Measurements from ENCODE around the gene TGM1. TPM values are rescaled to one million over a fixed set of nuclear protein-coding genes. Genes with fewer than 3 reads are reported as not detected.
"Not testable (repeated sequence)": the region's sequence is repeated elsewhere in the genome, so short reads cannot be mapped to it uniquely, and the experiment has no call there.

Gene TGM1
- total RNA-seq, 1 donor from 2014 or later, result 7.7 TPM

- DNase-seq (ENCODE audit: low spot score), result no peak
Measured at GRCh38 chr14:24207104-24207551, 55.8 kb downstream of the TGM1 start.

- no peak for DNase-seq (ENCODE audit: low spot score)
Measured at GRCh38 chr14:24206260-24207103, 56.5 kb downstream of the TGM1 start.

- DNase-seq (ENCODE audit: low spot score), result no peak
Measured at GRCh38 chr14:24204163-24205146, 58.5 kb downstream of the TGM1 start.

GRCh38 chr14:24203249-24203886 is 59.6 kb downstream of the TGM1 start:
- not testable (repeated sequence) for DNase-seq (ENCODE audit: low spot score)

- DNase-seq (ENCODE audit: low spot score), result not testable (repeated sequence)
Measured at GRCh38 chr14:24202538-24202937, 60.4 kb downstream of the TGM1 start.

Other genes starting within 250 kb of the TGM1 start
- 1.3 TPM for gene CARMIL3, start 211.2 kb downstream of the TGM1 start, total RNA-seq
- 1.5 TPM for gene CPNE6, start 191.6 kb downstream of the TGM1 start, total RNA-seq
- gene PCK2, start 168.9 kb downstream of the TGM1 start, total RNA-seq, result 116 TPM
- 65.7 TPM for gene DCAF11, start 148.4 kb downstream of the TGM1 start, total RNA-seq
- 3.9 TPM for gene NRL, start 148.2 kb downstream of the TGM1 start, total RNA-seq
- 0.55 TPM for gene FITM1, start 132.5 kb downstream of the TGM1 start, total RNA-seq
- gene PSME1, start 127.0 kb downstream of the TGM1 start, total RNA-seq, result 227 TPM
- 25.7 TPM for gene EMC9, start 121.6 kb downstream of the TGM1 start, total RNA-seq
- gene PSME2, start 116.6 kb downstream of the TGM1 start, total RNA-seq, result 213 TPM
- gene RNF31, start 115.7 kb downstream of the TGM1 start, total RNA-seq, result 86.6 TPM
- 101 TPM for gene IRF9, start 101.9 kb downstream of the TGM1 start, total RNA-seq
- gene REC8, start 91.1 kb downstream of the TGM1 start, total RNA-seq, result 12.6 TPM
- 69.1 TPM for gene IPO4, start 74.4 kb downstream of the TGM1 start, total RNA-seq
- gene TM9SF1, start 67.7 kb downstream of the TGM1 start, total RNA-seq, result 42.9 TPM
- gene TSSK4, start 57.5 kb downstream of the TGM1 start, total RNA-seq, result 2.1 TPM
- 58.6 TPM for gene CHMP4A, start 49.7 kb downstream of the TGM1 start, total RNA-seq
- 17.0 TPM for gene MDP1, start 47.1 kb downstream of the TGM1 start, total RNA-seq
- 159 TPM for gene NEDD8, start 30.8 kb downstream of the TGM1 start, total RNA-seq
- gene GMPR2, start 30.2 kb downstream of the TGM1 start, total RNA-seq, result 78.7 TPM
- gene TINF2, start 20.6 kb downstream of the TGM1 start, total RNA-seq, result 82.5 TPM
- 36.1 TPM for gene RABGGTA, start 8.4 kb upstream of the TGM1 start, total RNA-seq
- gene DHRS1, start 36.6 kb upstream of the TGM1 start, total RNA-seq, result 28.7 TPM
- 36.5 TPM for gene NOP9, start 36.7 kb upstream of the TGM1 start, total RNA-seq
- gene CIDEB, start 44.8 kb upstream of the TGM1 start, total RNA-seq, result 11.1 TPM
- 8.2 TPM for gene LTB4R2, start 47.0 kb upstream of the TGM1 start, total RNA-seq
- gene LTB4R, start 48.3 kb upstream of the TGM1 start, total RNA-seq, result 9.6 TPM
- 61.7 TPM for gene ADCY4, start 71.9 kb upstream of the TGM1 start, total RNA-seq
- 22.4 TPM for gene RIPK3, start 76.8 kb upstream of the TGM1 start, total RNA-seq
- gene NFATC4, start 105.0 kb upstream of the TGM1 start, total RNA-seq, result 67.2 TPM
- 32.7 TPM for gene NYNRIN, start 135.8 kb upstream of the TGM1 start, total RNA-seq
- 2.2 TPM for gene CBLN3, start 166.5 kb upstream of the TGM1 start, total RNA-seq
- gene KHNYN, start 166.8 kb upstream of the TGM1 start, total RNA-seq, result 72.9 TPM
- 73.5 TPM for gene SDR39U1, start 179.6 kb upstream of the TGM1 start, total RNA-seq
- 2.2 TPM for gene CMA1, start 245.1 kb upstream of the TGM1 start, total RNA-seq